Measurements from ENCODE around the gene EXD3. TPM values are rescaled to one million over a fixed set of nuclear protein-coding genes. Genes with fewer than 3 reads are reported as not detected.
"Not testable (repeated sequence)": the region's sequence is repeated elsewhere in the genome, so short reads cannot be mapped to it uniquely, and the experiment has no call there.

Gene EXD3
- total RNA-seq, 1 donor from 2014 or later, result 16.7 TPM

DNA sequence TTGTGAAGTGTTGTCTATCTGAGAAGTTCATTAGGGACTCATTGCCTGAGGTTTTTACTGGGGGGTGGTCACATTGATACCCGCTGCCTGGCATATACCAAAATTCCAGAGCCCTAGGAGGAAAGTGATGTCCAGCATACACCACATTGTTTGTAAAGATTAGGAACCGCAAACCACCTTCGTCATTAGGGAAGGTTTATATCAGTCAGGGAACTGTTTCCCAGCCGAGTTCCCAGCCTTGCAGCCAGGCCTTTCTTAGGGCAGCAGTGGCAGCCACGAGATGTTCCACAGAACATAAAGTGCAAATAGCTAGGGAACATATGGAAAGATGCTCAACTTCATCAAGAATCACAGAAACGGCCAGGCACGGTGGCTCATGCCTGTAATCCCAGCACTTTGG lies 80.5 kb downstream of the EXD3 start:
- TF ChIP-seq, protein P1, sequence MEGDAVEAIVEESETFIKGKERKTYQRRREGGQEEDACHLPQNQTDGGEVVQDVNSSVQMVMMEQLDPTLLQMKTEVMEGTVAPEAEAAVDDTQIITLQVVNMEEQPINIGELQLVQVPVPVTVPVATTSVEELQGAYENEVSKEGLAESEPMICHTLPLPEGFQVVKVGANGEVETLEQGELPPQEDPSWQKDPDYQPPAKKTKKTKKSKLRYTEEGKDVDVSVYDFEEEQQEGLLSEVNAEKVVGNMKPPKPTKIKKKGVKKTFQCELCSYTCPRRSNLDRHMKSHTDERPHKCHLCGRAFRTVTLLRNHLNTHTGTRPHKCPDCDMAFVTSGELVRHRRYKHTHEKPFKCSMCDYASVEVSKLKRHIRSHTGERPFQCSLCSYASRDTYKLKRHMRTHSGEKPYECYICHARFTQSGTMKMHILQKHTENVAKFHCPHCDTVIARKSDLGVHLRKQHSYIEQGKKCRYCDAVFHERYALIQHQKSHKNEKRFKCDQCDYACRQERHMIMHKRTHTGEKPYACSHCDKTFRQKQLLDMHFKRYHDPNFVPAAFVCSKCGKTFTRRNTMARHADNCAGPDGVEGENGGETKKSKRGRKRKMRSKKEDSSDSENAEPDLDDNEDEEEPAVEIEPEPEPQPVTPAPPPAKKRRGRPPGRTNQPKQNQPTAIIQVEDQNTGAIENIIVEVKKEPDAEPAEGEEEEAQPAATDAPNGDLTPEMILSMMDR (IDR thresholded peaks at IDR 0.05), result no peak
- no peak overlapping the region for H3K4me3 ChIP-seq
- H3K9me3 ChIP-seq, result peaks cover 3 to 9% of the 10 kb centered on the region in 2 donors
- peaks cover 12 to 18% of the 10 kb centered on the region in 2 donors for H3K36me3 ChIP-seq
- H3K27ac ChIP-seq, result no peak overlapping the region
- H3K4me1 ChIP-seq, result no peaks in the 10 kb centered on the region
- no peak for DNase-seq (ENCODE audit: low spot score in 2 of 2)
- intact Hi-C loops (cut with DNase I), result no loop called here
- H3K27me3 ChIP-seq, result no peaks in the 10 kb centered on the region

DNA sequence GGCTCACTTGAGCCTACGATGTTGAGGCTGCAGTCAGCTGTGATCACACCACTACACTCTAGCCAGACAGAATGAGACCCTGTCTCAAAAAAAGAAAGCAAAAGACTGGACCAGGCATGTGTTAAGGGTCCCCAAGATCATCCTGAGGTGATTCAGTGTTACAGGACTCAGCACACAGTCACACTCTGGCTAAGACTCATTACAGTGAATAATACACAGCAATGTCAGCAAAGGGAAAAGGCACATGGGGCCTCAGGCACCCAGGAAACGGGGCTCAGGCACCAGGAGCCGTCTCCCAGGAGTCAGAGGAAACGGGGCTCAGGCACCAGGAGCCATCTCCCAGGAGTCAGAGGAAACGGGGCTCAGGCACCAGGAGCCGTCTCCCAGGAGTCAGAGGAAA lies 81.7 kb downstream of the EXD3 start:
- H3K27ac ChIP-seq, result no peak overlapping the region
- no peak for DNase-seq (ENCODE audit: low spot score in 2 of 2)
- TF ChIP-seq, protein P1 (IDR thresholded peaks at IDR 0.05), result no peak
- H3K27me3 ChIP-seq, result no peaks in the 10 kb centered on the region
- H3K36me3 ChIP-seq, result peaks cover 0 to 5% of the 10 kb centered on the region in 2 donors
- peaks cover 0 to 14% of the 10 kb centered on the region in 2 donors for H3K9me3 ChIP-seq
- no peaks in the 10 kb centered on the region for H3K4me1 ChIP-seq
- intact Hi-C loops (cut with DNase I), result no loop called here
- H3K4me3 ChIP-seq, result no peak overlapping the region

DNA sequence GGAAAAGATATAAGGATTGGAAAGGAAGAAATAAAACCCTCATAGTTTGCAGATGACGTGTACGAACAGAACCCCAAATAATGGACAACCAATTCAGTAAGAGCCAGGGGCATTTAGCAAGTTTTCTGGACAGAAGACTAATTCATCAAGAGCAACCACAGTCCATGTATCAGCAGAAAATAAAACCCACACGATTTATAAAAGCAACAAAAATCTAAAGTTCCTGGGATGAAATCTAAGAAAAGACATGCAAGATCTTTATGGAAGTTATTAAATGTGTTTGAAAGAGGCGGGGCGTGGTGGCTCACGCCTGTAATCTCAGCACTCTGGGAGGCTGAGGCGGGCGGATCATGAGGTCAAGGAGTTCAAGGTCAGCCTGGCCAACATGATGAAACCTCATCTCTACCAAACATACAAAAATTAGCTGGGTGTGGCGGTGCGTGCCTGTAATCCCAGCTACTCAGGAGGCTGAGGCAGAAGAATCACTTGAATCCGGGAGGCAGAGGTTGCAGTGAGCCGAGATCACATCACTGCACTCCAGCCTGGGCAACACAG lies 83.0 kb downstream of the EXD3 start:
- H3K27ac ChIP-seq; DNase-seq (ENCODE audit: low spot score in 2 of 2); H3K36me3 ChIP-seq; H3K27me3 ChIP-seq; H3K4me3 ChIP-seq; intact Hi-C loops (cut with DNase I); H3K4me1 ChIP-seq: not testable (repeated sequence)
- peaks cover 0 to 16% of the 10 kb centered on the region in 2 donors for H3K9me3 ChIP-seq

DNA sequence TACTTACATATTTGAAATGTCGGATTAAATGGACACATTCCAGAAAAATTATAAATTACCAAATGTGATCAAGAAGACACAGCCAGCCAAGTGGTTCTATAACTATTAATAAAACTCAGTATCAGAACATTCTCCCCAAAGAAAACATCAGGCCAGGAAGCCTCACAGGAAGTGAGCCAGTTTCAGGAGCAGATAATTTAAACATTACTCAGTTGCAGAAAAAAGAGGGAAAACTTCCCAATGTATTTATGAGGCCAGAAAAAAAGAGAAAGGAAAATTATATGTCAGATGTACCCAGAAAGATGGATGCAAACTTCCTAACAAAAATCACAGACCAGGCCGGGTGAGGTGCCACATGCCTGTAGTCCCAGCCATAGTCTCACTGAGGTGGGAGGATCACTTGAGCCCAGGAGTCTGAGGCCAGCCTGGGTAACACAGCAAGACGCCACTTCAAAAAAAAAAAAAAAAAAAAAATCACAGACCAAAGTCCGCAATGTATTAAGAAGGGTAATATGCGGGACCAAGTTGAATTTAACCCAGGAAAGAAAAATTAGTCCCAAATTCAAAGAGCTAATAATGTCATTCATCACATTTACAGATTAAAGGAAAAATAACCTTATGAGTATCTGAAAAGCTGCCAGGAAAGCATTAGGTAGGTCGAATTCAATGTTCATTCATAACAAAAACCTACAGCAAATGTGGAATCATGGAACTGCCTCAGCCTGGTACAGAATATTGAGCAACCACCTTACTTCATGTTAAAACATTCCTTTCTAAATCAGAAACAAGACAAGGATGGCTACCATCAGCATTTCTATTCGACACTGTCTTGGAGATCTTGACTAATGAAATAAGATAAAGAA lies 83.7 kb downstream of the EXD3 start:
- Histone ChIP-seq H3K27me3 (no peaks in the 10 kb centered on the region), H3K9me3 (peaks cover 0 to 16% of the 10 kb centered on the region in 2 donors), H3K4me1 (no peaks in the 10 kb centered on the region), H3K4me3 (no peak overlapping the region), H3K27ac (no peak overlapping the region), H3K36me3 (no peaks in the 10 kb centered on the region)
- TF ChIP-seq, protein P1 (IDR thresholded peaks at IDR 0.05), result no peak
- intact Hi-C loops (cut with DNase I), result no loop called here
- DNase-seq (ENCODE audit: low spot score in 2 of 2), result no peak

DNA sequence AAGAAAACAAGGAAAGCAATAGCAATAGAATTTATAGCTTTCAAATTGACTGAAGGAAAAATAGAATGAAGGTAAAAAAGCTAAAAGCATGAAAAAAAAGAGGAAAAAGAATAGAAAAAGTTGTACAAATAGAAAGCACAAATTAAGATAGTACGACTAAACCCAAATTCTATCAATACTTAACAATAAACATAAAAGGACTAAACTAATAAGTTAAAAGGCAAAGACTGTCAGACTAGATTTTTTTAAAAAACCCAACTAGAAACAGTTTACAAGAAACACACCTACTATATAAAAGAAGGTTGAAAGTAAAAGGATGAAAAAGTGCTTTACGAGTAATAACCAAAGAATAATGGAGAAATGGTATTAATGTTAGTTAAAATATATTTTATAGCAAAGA lies 86.2 kb downstream of the EXD3 start:
- H3K4me3 ChIP-seq, result no peak overlapping the region
- no peaks in the 10 kb centered on the region for H3K4me1 ChIP-seq
- H3K27ac ChIP-seq, result no peak overlapping the region
- H3K9me3 ChIP-seq, result peaks cover 0 to 16% of the 10 kb centered on the region in 2 donors
- no peak for DNase-seq (ENCODE audit: low spot score in 2 of 2)
- intact Hi-C loops (cut with DNase I), result no loop called here
- no peaks in the 10 kb centered on the region for H3K36me3 ChIP-seq
- H3K27me3 ChIP-seq, result no peaks in the 10 kb centered on the region
- TF ChIP-seq, protein P1 (IDR thresholded peaks at IDR 0.05), result no peak

DNA sequence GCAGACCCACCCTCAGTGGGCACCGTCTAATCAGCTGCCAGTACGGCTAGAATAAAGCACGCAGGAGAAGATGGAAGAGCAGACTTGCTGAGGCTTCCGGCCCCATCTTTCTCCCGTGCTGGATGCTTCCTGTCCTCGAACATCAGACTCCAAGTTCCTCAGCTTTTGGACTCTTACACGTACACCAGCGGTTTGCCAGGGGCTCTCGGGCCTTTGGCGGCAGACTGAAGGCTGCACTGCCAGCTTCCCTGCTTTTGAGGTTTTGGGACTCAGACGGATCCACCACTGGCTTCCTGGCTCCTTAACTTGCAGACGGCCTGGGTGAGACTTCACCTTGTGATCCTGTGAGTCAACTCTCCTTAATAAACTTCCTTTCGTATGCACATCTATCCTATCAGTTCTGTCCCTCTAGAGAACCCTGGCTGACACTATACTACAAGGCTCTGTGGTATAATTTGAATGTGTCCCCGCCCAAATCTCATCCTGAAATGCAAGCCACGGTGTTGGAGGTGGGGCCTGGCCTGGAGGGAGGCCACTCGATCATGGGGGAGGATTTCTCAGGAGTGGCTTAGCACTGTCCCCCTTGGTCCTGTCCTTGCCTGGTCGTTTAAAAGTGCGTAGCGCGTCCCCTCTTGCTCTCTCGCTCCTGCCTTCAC lies 89.8 kb downstream of the EXD3 start:
- Histone ChIP-seq H3K4me3 (no peak overlapping the region), H3K9me3 (peaks cover 0 to 16% of the 10 kb centered on the region in 2 donors), H3K36me3 (no peaks in the 10 kb centered on the region), H3K4me1 (no peaks in the 10 kb centered on the region), H3K27ac (no peak overlapping the region), H3K27me3 (no peaks in the 10 kb centered on the region)
- no peak for DNase-seq (ENCODE audit: low spot score in 2 of 2)
- TF ChIP-seq, protein P1 (IDR thresholded peaks at IDR 0.05), result no peak
- intact Hi-C loops (cut with DNase I), result no loop called here
